Psoas muscle (tissue), 8 donors: ENCODE data around the gene PHF13. TPM values are rescaled to one million over a fixed set of nuclear protein-coding genes. Genes with fewer than 3 reads are reported as not detected.
A peak's percentile ranks its signal among the peaks of the same experiment; 100 is the strongest.

ENCODE experiments used
- ATAC-seq, 4 donors: fragments of 200-7000 bp; cut with Tn5 transposase; one replicate each; pipeline ENCODE4 v1.9.1; 2020; ENCODE audit warnings: moderate library complexity in 3 of 4, mild to moderate bottlenecking in 2 of 4
- DNase-seq, 2 donors: peaks; one replicate each; pipeline ENCODE4 v3.0.0-alpha.2; 2020
- H3K27ac ChIP-seq: fragments of 200-600 bp; one replicate; pipeline ENCODE4 v1.8.0; 2022
- H3K27me3 ChIP-seq, 3 donors: fragments of 200-600 bp in 1 of 3; one replicate each; pipeline versions ENCODE4 v1.6.1 to v1.8.0; 2013 to 2022; ENCODE audit warnings: low read length in 2 of 3, mild to moderate bottlenecking in 2 of 3, moderate library complexity in 1 of 3; ENCODE audit not compliant: insufficient read depth in 3 of 3
- H3K36me3 ChIP-seq, 2 donors: fragments of 200-600 bp in 1 of 2; one replicate each; pipeline versions ENCODE4 v1.6.1 to v1.8.0; 2013 to 2022; ENCODE audit warnings: low read depth in 1 of 2, mild to moderate bottlenecking in 1 of 2, moderate library complexity in 1 of 2; ENCODE audit not compliant: insufficient read depth in 1 of 2
- H3K4me1 ChIP-seq: fragments of 200-600 bp; one replicate; pipeline ENCODE4 v1.8.0; 2022
- H3K4me3 ChIP-seq: fragments of 200-600 bp; one replicate; pipeline ENCODE4 v1.8.0; 2022; ENCODE audit warnings: mild to moderate bottlenecking
- H3K9me3 ChIP-seq: fragments of 200-600 bp; one replicate; pipeline ENCODE4 v1.8.0; 2022
- CTCF ChIP-seq: fragments of 200-600 bp; IDR thresholded peaks from one replicate; pipeline ENCODE4 v1.8.0; 2022; ENCODE audit warnings: antibody characterized with exemption
- WGBS, 3 donors: extraction: QIAGEN DNeasy Blood & Tissue Kit; methylation state at CpG; one replicate each; pipeline versions ENCODE4 v1.1.6 to v1.1.7; 2013; 5-methylcytosine and 5-hydroxymethylcytosine counted together
- intact Hi-C, 2 donors: fragments of 100-400 bp; cut with DNase I; formaldehyde crosslinking; loops; one replicate each; pipeline versions ENCODE4 v1.11.0 to v1.14.2; 2022
- polyA plus RNA-seq, 3 donors: library from polyadenylated mRNA; stranded (reverse); fragments of 200-250 nt; gene quantifications; one replicate each; pipeline ENCODE4 v1.2.3, GENCODE V29; 2013
- total RNA-seq, 4 donors: library from RNA; stranded (reverse); fragmentation: NEBNext Ultra II Directional in 2 of 4; extraction: Animal tissue kit (Norgen Biotek cat#: 25700) in 2 of 4; gene quantifications; one replicate each; pipeline versions ENCODE4 v1.2.1 to v1.2.4, GENCODE V29; 2021 to 2023
- donor health status: healthy with polysubstance abuse.
- donor health status: DM: no; HTN: no; CAD: no; lungs with moderate emphysema.
- donor health status: Bipolar disorder and iron deficiency.
- donor health status: healthy.
- donor health status: DM: yes; HTN: yes; CAD: no.
- donor health status: DM: no; HTN: no; CAD: no.
- donor health status: DM: no; HTN: no; CAD: no.
- donor health status: DM: yes; HTN: yes; CAD: no.

PHF13 gene
- total and polyA plus RNA-seq, 7 donors = 4.8 to 21.3 (median 7.5) TPM

- intact Hi-C loops = no loop called here
- Histone ChIP-seq H3K4me3 (peak overlapping the region; percentile 87), H3K9me3 (no peaks in the 10 kb centered on the region), H3K4me1 (peaks cover 57% of the 10 kb centered on the region), H3K27me3 (no peaks in the 10 kb centered on the region), H3K36me3 (peaks cover 4 to 35% of the 10 kb centered on the region in 2 donors), H3K27ac (peak overlapping the region; percentile 98)
- peak in 1 of 2 donors; percentile 70 for DNase-seq
- WGBS, 3 donors = 7 to 11% (median 11%) methylated on average over 10 of the region's 10 CpGs
- peak; percentile 1 to 19 (median 13) for ATAC-seq
- TF ChIP-seq CTCF = no peak
Observed at GRCh38 chr1:6600410-6601048, 13.0 kb upstream of the PHF13 start.

DNA sequence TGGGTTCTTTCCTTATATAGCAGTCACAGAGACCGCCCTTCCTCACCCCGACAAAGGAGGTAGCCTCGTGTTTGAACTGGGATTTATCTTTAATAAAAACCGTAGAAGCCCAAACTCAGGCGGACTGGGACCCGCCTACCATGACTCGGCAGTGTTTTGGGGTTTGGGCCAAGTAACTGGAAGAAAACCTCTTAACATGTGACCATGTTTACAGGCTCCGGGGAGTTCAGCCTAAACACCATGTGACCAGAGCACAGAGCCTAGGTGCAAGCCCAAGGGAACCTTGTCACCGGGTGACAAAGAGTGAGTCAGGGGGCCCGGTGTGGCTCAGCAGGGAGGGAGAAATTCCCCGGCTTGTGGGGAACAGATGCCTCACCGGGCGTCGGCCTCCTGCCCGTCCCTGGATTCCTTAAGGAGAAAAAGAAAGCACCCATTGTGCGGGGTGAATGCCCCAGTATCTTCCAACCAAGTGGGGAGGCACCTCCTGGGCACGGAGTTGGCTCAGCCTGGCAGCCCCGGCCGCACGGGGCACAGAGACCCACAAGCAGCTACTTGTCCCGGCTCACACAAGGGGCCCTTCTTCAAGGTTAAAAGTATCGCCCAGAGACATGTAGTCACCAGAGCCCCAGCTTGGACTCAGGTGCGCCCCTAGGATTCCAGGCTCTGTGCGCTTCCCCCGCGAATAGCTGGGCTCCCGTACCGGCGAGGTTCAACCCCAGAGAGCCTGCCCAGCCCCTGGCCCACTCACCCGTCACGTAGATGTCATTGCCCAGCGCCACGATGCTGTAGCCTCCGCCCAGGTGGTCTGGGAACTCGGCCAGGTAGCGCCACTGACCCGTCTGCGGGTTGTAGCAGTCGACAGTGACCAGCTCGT lies 12.2 kb upstream of the PHF13 start:
- peaks cover 55% of the 10 kb centered on the region for H3K4me1 ChIP-seq
- peaks cover 4 to 28% of the 10 kb centered on the region in 2 donors for H3K36me3 ChIP-seq
- 0 to 1% (median 0%) methylated on average over 40 of the region's 40 CpGs for WGBS, 3 donors
- peak overlapping the region; percentile 98 for H3K27ac ChIP-seq
- intact Hi-C loops = no loop called here
- TF ChIP-seq CTCF = no peak
- H3K9me3 ChIP-seq = no peaks in the 10 kb centered on the region
- peak overlapping the region; percentile 87 for H3K4me3 ChIP-seq
- H3K27me3 ChIP-seq = no peaks in the 10 kb centered on the region
- DNase-seq (peak; percentile 82 to 92), ATAC-seq (peak; percentile 60 to 68 (median 66))

DNA sequence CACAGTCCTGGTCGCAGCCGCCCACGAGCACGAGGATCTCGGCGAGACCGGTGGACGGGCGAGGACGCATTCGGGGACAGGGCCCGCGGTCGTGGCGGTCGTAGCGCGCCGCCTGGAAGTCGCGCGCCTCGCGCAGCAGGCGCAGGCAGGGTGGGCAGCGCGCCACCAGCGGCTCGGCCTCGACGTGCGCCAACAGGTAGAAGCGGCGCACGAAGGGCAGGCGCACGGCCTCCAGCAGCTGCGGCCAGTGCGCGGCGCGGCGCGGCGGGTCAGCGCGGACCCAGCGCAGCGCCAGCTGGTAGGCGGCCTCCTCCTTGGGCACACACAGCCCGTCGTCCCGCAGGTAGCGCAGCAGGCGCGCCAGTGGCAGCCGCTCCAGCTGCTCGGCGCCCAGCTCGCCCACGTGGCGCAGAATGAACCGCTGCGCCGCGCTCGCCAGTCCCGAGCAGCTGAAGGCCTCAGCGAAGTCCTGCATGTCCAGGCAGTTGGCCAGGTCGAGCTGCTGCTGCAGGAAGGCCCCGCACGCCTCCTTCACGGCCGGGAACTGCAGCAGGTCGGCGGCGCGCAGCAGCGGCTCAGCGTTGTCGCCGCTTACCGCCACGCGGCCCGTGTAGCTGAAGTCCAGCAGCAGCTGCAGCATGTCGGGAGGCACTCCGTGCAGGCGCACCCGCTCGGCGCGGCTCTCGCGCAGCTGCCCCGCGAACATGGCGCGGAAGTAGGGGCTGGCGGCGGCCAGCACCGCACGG lies 11.4 kb upstream of the PHF13 start:
- H3K4me1 ChIP-seq = peaks cover 49% of the 10 kb centered on the region
- 0 to 1% (median 0%) methylated on average over 88 to 103 of the region's 103 CpGs for WGBS, 3 donors
- peak overlapping the region; percentile 87 for H3K4me3 ChIP-seq
- peaks cover 0 to 20% of the 10 kb centered on the region in 2 donors for H3K36me3 ChIP-seq
- peak; percentile 5 to 23 (median 6) for ATAC-seq
- no peaks in the 10 kb centered on the region for H3K9me3 ChIP-seq
- intact Hi-C loops = loop anchor here in 1 of 2 donors (1.0 kb wide), 1 partner anchor 11 kb away; the partner anchor contains the start of gene PHF13
- peak; percentile 64 to 87 for DNase-seq
- no peak for TF ChIP-seq CTCF
- peak overlapping the region; percentile 98 for H3K27ac ChIP-seq
- H3K27me3 ChIP-seq = no peaks in the 10 kb centered on the region

DNA sequence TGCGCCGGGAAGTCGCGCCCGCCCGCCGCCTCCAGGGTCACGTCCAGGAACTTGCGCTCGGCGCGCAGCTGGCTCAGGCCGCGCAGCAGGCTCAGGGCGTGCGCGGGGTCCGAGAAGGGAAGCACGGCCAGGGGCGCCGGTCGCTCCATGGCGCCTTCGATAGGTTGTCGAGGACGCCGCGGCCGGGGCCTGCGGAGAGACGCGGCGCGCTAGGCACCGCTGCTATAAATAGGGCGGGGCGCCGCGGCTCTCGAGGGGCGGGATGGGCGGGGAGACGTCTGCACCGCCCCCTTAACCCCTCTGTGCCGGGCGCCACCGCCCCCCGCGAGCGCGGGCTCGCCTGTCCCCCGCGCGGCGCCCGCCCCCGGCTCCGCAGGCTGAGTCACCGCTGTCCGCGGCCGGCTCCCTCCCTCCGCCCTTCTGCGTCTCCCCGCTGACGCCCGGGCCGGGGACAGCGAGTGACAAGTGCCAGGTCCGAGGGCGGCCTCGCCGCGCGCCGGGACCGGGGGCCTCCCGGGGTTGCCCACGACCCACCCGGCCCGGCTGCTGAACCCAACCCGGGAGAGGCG lies 10.8 kb upstream of the PHF13 start, which contains the start of gene KLHL21:
TSS of gene KLHL21 (minus strand) at position 201 of the 569 bp plus-strand sequence. CDS start at position 149, 52 bp downstream.
- intact Hi-C loops = loop anchor here in 1 of 2 donors (1.0 kb wide), 1 partner anchor 11 kb away; the partner anchor contains the start of gene PHF13
- H3K9me3 ChIP-seq = no peaks in the 10 kb centered on the region
- no peak for TF ChIP-seq CTCF

More for the DNA sequence above, 10.8 kb upstream of the PHF13 start, which contains the start of gene KLHL21:
- ATAC-seq = peak; percentile 64 to 81 (median 70)
- Histone ChIP-seq H3K36me3 (peaks cover 0 to 13% of the 10 kb centered on the region in 2 donors), H3K27ac (peak within 1 kb of the TSS; percentile 98), H3K27me3 (no peaks in the 10 kb centered on the region), H3K4me3 (peak within 1 kb of the TSS; percentile 87), H3K4me1 (peaks cover 43% of the 10 kb centered on the region)
- WGBS, 3 donors = 0 to 1% (median 0%) methylated on average over 48 to 84 of the region's 84 CpGs
- peak; percentile 95 to 97 for DNase-seq
